Head of caudate nucleus (tissue), 42 donors: ENCODE data around the gene HSP90AB1.

ENCODE experiments used
- DNase-seq, 42 donors: peaks; one replicate each; pipeline versions ENCODE4 v3.0.0 to v3.0.0-alpha.2; 2020 to 2021; ENCODE audit warnings: mixed read lengths in 7 of 42
- intact Hi-C: fragments of 100-400 bp; cut with DNase I; formaldehyde crosslinking; loops from one replicate; pipeline ENCODE4 v1.15.0; 2022

HSP90AB1 gene

DNA sequence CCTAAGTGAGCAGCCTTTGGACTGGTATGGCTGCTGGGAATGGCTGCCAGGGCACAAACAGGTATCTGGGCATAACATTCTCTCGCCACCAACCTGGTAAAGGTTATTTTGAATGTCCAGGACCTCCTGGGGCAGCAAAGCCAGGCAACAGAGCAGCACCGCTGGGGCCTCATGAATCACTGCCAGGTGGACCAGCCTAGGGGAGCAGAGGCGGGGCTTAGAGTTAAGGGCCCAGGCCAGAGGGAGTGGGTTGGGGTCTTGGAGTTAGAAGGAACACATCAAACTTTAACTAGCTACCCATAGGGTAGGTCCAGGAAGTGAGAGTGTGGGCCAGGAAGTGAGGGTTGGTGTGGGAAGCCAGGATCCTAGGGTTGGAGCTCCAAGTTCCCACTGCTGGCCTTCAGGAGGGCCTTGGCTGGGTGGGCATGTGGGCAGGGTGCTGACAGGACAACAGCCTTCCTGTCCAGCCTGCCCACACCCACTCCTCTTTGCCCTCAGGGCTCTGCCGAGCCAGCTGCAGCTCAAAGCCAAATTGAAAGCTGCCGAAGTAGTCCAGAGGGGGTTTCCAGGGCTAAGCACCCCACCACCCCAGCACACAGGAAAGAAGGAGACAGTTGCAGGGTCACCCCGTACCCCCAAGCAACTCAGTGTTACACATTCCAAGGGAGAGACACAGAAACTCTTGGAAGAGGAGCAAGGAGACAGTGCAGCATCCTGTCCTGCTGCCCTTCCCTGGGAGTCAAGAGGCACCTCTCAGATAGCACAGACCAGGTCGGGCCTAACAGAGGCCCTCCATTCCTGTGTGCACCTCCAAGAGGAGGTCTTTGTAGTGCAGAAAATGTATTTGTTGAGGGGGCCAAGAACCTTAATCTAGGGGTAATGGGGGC, 15.8 kb downstream of the HSP90AB1 start:
- DNase-seq = no peak
- intact Hi-C loops = no loop called here

- DNase-seq = no peak
- intact Hi-C loops = no loop called here
Measured at GRCh38 chr6:44263354-44264100, 16.6 kb downstream of the HSP90AB1 start.

DNA sequence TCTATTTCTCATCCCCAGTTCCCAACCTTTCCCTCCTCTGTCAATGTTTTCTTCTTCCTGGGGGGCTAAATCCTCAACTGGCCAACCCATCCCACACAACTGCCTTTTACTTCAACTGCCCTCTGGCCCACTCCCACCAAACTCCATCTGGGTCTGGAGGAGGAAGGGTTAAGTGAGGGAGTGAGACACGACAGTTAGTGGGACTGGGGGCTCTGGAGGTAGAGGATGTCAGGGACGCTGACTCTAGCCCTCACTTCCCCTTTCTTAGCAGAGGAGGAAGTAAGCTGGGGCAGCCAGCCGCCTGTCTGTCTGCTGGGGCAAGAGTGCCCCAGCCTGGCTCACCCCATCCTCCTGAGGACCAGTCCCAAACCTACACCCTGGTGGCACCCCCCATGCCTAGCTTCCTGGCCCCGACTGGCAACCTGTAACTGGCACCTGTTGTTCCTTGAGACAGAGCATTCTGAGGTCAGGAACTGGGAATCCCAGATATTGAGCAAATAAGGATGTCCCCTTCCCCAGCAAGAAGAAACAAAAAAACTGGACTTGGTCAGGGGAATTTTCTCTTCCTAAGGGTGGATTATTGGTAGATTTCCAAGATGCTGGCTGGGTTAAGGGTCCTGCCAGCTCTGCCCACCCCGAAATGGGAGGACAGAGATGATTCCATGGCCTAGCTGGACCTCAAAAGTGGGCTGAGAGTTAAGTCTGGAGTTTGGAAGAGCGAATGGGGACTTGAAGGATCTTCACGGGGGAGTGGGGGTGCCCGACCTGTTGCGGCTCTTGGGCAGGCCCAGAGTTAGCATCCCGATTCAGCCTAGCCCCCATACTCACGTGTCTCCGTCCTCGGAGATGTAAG, 17.5 kb downstream of the HSP90AB1 start:
- DNase-seq = peak in 9 of 42 donors; percentile 25 to 54 (median 39)
- intact Hi-C loops = loop anchor here (5.0 kb wide), 2 partner anchors 48 to 73 kb away; partner anchors contain the start of gene AARS2

GRCh38 chr6:44265007-44265721, 18.3 kb downstream of the HSP90AB1 start, which contains the start of gene NFKBIE:
Gene NFKBIE (minus strand): TSS chr6:44265551. CDS start chr6:44265346, 205 bp downstream.
- intact Hi-C loops = loop anchor here (5.0 kb wide), 2 partner anchors 47 to 72 kb away; partner anchors contain the start of gene AARS2
- DNase-seq = peak; percentile 84 to 98 (median 94)

- DNase-seq = no peak
- intact Hi-C loops = loop anchor here (5.0 kb wide), 2 partner anchors 47 to 72 kb away; partner anchors contain the start of gene AARS2
Measured at GRCh38 chr6:44265722-44266233, 18.9 kb downstream of the HSP90AB1 start.

DNA sequence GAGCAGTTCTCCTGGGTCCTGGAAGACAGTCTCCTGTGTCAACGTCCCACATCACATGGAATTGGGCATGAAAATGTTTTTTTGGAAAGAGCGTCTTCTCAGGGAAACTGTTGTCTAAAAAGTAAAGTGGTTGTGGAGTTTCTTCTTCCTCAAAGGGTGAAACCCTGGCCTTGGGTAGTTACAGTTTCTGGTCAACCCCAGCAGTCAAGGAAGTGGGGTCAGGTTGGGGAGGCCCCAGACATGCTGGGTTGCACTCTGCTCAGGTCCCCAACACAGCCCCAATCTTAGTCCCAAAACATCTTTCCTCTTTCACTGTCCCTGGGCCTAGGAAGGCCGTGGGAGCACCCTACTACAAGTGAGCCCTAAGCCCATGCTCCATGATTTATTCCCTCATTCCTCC, 19.4 kb downstream of the HSP90AB1 start:
- intact Hi-C loops = loop anchor here (5.0 kb wide), 2 partner anchors 46 to 71 kb away; partner anchors contain the start of gene AARS2
- no peak for DNase-seq

- DNase-seq = no peak
- intact Hi-C loops = loop anchor here (5.0 kb wide), 2 partner anchors 45 to 70 kb away; partner anchors contain the start of gene AARS2
Measured at GRCh38 chr6:44267252-44267651, 20.4 kb downstream of the HSP90AB1 start.

DNA sequence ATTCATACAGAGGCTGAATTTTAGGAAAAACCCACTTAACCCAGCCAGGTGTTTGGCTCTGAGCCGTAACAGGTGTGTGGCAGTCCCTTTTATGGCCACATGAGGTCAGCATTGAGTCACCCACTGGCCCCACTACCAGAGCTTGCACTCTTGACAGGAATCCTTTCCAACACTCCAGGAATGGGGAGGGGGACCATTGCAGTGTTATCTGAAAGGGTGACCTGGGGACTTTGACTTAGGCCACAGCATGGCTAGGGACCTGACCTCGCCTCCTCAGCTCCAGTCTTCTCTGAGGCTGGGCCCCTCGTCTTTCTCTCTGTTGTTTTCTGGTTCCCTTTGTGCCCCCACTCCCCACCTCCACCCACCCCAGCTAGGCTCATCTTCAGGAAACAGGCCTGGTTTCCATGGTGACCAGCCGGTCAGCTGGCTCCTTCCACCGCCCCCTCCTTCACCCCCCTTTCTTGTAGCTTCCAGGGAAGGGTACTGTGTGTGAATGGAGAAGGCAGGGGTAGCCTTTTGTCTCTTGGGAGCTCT, 21.3 kb downstream of the HSP90AB1 start:
- DNase-seq = peak in 40 of 42 donors; percentile 35 to 85 (median 68)
- intact Hi-C loops = loop anchor here (5.0 kb wide), 2 partner anchors 44 to 69 kb away; partner anchors contain the start of gene AARS2

DNA sequence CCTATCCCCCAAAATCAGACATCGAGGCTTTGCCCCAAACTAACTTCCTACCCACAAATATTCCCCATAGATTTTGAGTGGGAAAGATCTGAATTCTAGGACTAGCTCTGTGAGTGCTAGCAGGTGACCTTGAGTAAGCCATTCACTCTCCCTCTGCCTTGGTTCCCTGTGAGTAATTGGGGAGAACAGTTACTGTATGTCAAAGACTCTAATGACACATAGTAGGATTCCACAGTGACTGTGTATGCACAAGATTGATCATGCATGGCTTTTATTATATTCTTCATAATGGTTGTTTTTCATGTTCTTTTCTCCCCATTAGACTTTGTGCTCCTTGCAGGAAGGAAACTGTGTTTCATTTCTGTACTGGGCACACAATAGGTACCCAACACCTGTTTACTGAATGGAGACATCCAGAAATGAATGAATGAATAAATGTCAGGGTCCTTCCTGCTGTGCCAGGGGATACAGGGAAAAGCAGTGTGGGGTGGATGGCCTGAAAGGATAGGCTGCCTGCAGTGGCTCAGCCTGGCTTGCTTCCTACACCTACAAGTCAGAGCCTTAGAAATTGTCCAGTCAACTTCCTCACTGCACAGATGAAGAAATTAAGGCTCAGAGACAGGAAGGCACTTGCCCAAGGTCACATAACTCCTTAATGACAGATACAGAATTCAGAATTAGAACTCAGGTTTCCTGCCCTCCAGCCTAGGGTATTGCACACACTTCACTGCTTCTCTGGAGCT, 22.4 kb downstream of the HSP90AB1 start:
- intact Hi-C loops = loop anchor here (5.0 kb wide), 2 partner anchors 43 to 68 kb away; partner anchors contain the start of gene AARS2
- no peak for DNase-seq

DNA sequence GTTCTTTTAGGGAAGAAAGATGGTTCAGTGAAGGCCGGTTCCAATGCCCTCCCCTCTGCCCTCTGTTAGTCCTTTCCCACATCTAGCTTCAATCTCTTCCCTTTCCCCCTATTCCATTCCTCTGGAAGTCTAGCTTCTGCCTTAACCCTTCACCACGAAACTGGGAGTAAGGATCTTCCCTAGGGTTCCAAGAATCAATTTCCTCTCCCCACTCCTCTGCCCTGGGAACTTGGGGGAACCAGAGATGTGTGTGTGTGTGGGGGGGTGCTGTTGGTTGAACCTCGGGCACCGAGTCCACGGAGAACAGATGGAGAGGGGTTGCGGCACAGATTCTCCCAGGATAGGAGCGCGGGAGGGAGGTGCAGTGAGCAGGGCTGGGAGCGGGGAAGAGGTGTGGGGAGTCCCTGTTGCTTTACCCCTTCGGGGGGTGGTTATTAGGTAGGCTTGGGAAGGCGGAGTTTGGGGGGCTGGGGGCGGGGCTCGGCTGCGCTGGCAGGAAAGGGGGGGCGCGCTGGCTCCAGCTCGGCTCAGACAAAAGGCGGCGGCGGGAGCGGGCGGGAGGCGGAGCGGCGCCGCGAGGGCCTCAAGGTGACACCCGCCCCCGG, 23.1 kb downstream of the HSP90AB1 start, which contains the start of gene TMEM151B:
TMEM151B (plus strand) TSS at position 530 of the 605 bp plus-strand sequence. CDS start 293 bp downstream, outside the sequence.
- peak in 33 of 42 donors; percentile 29 to 81 (median 58) for DNase-seq
- intact Hi-C loops = loop anchor here (5.0 kb wide), 2 partner anchors 42 to 67 kb away; partner anchors contain the start of gene AARS2

DNA sequence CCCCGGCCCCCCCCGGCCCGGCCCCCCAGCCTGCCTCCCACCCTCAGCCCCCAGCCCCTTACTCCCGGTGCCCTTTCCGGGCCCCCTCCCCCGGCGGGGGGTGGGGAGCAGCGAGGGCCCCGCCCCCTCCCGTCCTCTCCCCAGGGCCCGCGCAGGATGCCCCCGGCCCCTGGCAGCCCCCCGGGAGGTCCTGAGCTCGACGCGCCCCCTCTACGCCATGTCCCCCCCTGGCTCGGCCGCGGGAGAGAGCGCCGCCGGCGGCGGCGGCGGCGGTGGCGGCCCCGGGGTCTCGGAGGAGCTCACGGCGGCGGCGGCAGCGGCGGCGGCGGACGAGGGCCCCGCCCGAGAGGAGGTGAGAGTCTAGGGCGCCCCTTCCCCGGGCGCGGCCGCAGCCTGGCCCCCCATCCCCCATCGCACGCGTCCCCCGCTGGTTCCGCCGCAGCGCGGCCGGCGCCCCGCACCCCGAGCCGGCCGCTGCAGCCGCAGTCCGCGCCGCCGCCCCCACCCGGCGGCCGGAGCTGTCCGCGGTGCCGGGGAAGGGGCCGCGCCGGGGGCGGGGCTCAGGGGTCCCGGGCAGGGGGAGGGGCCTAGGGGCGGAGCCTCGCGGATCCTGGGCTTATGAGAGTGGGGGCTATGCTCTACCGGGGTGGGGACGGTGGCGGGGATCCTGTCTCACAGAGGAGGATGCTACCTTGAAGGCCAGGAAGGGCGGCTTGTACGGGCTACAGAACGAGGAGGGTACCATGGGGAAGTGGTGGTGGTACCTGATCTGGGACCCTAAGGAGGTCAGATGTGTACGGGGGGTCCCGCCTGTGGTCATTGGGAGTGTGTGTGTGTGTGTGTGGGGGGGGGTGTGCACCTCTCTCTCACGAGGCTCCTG, 23.9 kb downstream of the HSP90AB1 start:
- intact Hi-C loops = no loop called here
- peak in 1 of 42 donors; percentile 11 for DNase-seq

DNA sequence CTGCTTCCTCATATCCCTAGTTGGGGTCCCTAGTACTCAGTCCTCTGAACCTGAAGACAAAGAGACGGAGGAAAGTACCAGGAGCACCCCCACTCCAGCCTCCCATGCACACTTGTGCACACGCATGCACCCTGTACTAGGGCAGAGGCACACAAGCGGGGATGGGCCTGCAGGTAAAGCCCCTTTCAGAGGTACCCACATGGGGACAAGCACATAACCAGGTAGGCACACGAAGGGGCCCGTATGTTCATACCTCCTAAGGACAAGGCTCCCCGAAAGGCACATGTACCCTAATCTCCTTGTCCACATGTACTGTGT, 24.5 kb downstream of the HSP90AB1 start:
- DNase-seq = peak in 2 of 42 donors; percentile 13 to 28
- intact Hi-C loops = no loop called here

DNA sequence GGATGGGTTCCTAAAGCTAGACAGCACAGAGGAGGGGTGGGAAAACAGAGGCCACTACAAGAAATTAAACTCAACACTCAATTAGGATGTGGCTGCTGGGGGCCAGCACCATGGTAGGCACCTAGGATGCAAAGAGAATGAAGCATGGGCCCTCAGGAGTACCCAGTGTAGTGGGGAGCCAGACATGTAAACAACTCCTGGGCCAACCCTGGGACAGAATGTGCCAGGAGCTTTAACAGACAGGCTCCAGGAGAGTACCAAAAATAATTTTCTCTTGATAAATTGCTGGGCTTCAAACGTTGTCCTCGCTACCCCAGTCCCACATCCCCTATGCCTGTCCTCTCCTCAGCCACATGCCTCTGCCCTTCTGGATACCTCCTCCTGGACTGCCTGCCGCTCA, 25.0 kb downstream of the HSP90AB1 start:
- intact Hi-C loops = no loop called here

DNA sequence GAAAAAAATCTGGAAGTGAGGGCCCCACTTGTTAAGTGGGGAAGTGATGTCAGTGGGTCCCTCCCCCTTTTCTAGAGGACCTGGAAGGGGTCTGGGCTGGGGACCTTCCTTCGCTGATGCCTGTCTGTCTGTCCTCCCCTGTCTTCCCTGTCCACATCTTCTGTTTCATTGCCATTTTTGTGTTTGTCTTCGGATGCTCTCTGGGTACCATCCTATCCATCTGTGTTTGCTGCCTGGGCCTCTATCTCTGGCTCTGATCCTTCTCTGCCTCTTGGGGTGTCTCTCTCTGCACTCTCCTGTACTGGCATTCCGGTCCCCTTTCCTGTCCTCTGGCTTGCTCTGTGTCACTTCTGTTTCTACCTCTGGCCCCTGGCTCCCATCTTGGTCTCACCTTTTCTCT, 25.6 kb downstream of the HSP90AB1 start:
- intact Hi-C loops = no loop called here

More for the DNA sequence above, 25.0 kb downstream of the HSP90AB1 start:
- DNase-seq = no peak

DNA sequence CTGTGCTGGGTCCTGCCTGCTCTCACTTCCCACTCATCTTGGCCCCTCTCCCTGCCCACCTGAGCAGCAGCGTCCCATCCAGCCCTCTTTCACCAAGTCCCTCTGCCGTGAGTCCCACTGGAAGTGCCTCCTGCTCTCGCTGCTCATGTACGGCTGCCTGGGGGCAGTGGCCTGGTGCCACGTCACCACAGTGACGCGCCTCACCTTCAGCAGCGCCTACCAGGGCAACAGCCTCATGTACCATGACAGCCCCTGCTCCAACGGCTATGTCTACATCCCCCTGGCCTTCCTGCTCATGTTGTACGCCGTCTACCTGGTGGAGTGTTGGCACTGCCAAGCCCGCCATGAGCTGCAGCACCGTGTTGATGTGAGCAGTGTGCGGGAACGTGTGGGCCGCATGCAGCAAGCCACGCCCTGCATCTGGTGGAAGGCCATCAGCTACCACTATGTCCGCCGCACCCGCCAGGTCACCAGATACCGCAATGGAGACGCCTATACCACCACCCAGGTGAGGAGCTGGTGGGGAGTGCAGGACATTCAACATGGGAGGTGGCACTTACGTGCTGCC, 26.2 kb downstream of the HSP90AB1 start:
- no peak for DNase-seq
- intact Hi-C loops = no loop called here

More for the DNA sequence above, 25.6 kb downstream of the HSP90AB1 start:
- DNase-seq = no peak
